ENCODE results near the gene NUDT6. TPM values are rescaled to one million over a fixed set of nuclear protein-coding genes. Genes with fewer than 3 reads are reported as not detected.

NUDT6 gene
- polyA plus RNA-seq, 1 donor from 2014 or later: 12.4 TPM

- H3K36me3 ChIP-seq (ENCODE audit: insufficient read depth, low read length): no peaks in the 10 kb centered on the region
- H3K9me3 ChIP-seq (ENCODE audit: low read length): no peaks in the 10 kb centered on the region
- H4K20me1 ChIP-seq (ENCODE audit: insufficient read depth): no peaks in the 10 kb centered on the region
- H3F3A ChIP-seq (ENCODE audit: insufficient read depth, low read length, poor library complexity, severe bottlenecking): no peaks in the 10 kb centered on the region
- no peak overlapping the region for H3K27ac ChIP-seq (ENCODE audit: low read length)
- peaks cover 2% of the 10 kb centered on the region for H3K9me2 ChIP-seq (ENCODE audit: insufficient read depth, low read length)
- no peaks in the 10 kb centered on the region for H3K79me2 ChIP-seq (replicated peaks; ENCODE audit: insufficient read depth, low read length)
- no peak overlapping the region for H3K4me3 ChIP-seq (ENCODE audit: low read length)
- no peak overlapping the region for H3K9ac ChIP-seq (ENCODE audit: low read length)
- H3K27me3 ChIP-seq (ENCODE audit: insufficient read depth, low read depth, low read length): no peaks in the 10 kb centered on the region
- H2AFZ ChIP-seq (ENCODE audit: low read depth, low read length): no peak overlapping the region
- no peak for TF ChIP-seq CTCF (IDR thresholded peaks at IDR 0.05; ENCODE audit: poor library complexity, severe bottlenecking)
- TF ChIP-seq TAF1 (IDR thresholded peaks at IDR 0.05; ENCODE audit: low read depth): no peak
- TF ChIP-seq REST (IDR thresholded peaks at IDR 0.05; ENCODE audit: borderline replicate concordance): no peak
- TF ChIP-seq MXI1 (conservative IDR thresholded peaks at IDR 0.05; ENCODE audit: poor library complexity, severe bottlenecking): no peak
- TF ChIP-seq EP300 (conservative IDR thresholded peaks at IDR 0.05; ENCODE audit: poor library complexity, severe bottlenecking): no peak
- no peak for TF ChIP-seq SMC3 (conservative IDR thresholded peaks at IDR 0.05; ENCODE audit: poor library complexity)
- no peak for TF ChIP-seq EZH2 (IDR thresholded peaks at IDR 0.05; ENCODE audit: borderline replicate concordance, insufficient read depth, low read length, poor library complexity, severe bottlenecking)
- TF ChIP-seq RAD21 (conservative IDR thresholded peaks at IDR 0.05): no peak
- TF ChIP-seq POLR2AphosphoS5 (IDR thresholded peaks at IDR 0.05): no peak
- H3K4me2 ChIP-seq (ENCODE audit: low read length): no peak overlapping the region
These were observed 22.7 kb downstream of the NUDT6 start for GRCh38 chr4:122899682-122900081.

GRCh38 chr4:122898370-122899150 is 23.8 kb downstream of the NUDT6 start:
- Histone ChIP-seq H2AFZ (ENCODE audit: low read depth, low read length) (no peak overlapping the region), H3K79me2 (replicated peaks; ENCODE audit: insufficient read depth, low read length) (no peaks in the 10 kb centered on the region), H3F3A (ENCODE audit: insufficient read depth, low read length, poor library complexity, severe bottlenecking) (no peaks in the 10 kb centered on the region), H3K9me2 (ENCODE audit: insufficient read depth, low read length) (peaks cover 2% of the 10 kb centered on the region), H3K9ac (ENCODE audit: low read length) (no peak overlapping the region), H3K9me3 (ENCODE audit: low read length) (no peaks in the 10 kb centered on the region), H3K27me3 (ENCODE audit: insufficient read depth, low read depth, low read length) (no peaks in the 10 kb centered on the region), H3K4me3 (ENCODE audit: low read length) (no peak overlapping the region), H3K4me2 (ENCODE audit: low read length) (no peak overlapping the region), H3K27ac (ENCODE audit: low read length) (no peak overlapping the region), H4K20me1 (ENCODE audit: insufficient read depth) (no peaks in the 10 kb centered on the region), H3K36me3 (ENCODE audit: insufficient read depth, low read length) (no peaks in the 10 kb centered on the region)
- TF ChIP-seq EZH2 (IDR thresholded peaks at IDR 0.05; ENCODE audit: borderline replicate concordance, insufficient read depth, low read length, poor library complexity, severe bottlenecking) (no peak), CTCF (IDR thresholded peaks at IDR 0.05; ENCODE audit: poor library complexity, severe bottlenecking) (no peak), RAD21 (conservative IDR thresholded peaks at IDR 0.05) (no peak), REST (IDR thresholded peaks at IDR 0.05; ENCODE audit: borderline replicate concordance) (no peak), MXI1 (conservative IDR thresholded peaks at IDR 0.05; ENCODE audit: poor library complexity, severe bottlenecking) (no peak), EP300 (conservative IDR thresholded peaks at IDR 0.05; ENCODE audit: poor library complexity, severe bottlenecking) (no peak), POLR2AphosphoS5 (IDR thresholded peaks at IDR 0.05) (no peak), SMC3 (conservative IDR thresholded peaks at IDR 0.05; ENCODE audit: poor library complexity) (no peak), TAF1 (IDR thresholded peaks at IDR 0.05; ENCODE audit: low read depth) (no peak)

All from neural cell (in vitro differentiated cells).